PC-3 (cell line): ENCODE results near the gene TIMP4. TPM values are rescaled to one million over a fixed set of nuclear protein-coding genes. Genes with fewer than 3 reads are reported as not detected.

ENCODE experiments used
- ATAC-seq: fragments of 200-7000 bp; cut with Tn5 transposase; 2 replicates; pipeline ENCODE4 v1.9.1; 2020; ENCODE audit warnings: mild to moderate bottlenecking, moderate library complexity
- BruUV-seq: library from RNA; stranded (reverse); fragments of 400-500 nt; replicated peaks from 2 replicates; lab custom pipeline; 2021; lab: Mats Ljungman, UMichigan
- CTCF ChIA-PET: fragments of 300-600 bp; sonication (Branson Sonifier 250); formaldehyde crosslinking; loops from one replicate; lab custom pipeline; 2022; ENCODE audit warnings: antibody characterized with exemption; lab: Charles Lee
- POLR2A ChIA-PET: fragments of 300-600 bp; sonication (Branson Sonifier 250); formaldehyde crosslinking; loops from one replicate; lab custom pipeline; 2022; ENCODE audit warnings: antibody characterized with exemption; ENCODE audit not compliant: unreplicated experiment; lab: Charles Lee
- DNase-seq: peaks from one replicate; pipeline ENCODE4 v3.0.0-alpha.2; 2015
- H2AFZ ChIP-seq: fragments of 300-600 bp; sonication (generic); 2 replicates; pipeline ENCODE4 v1.6.0; 2016; ENCODE audit warnings: antibody characterized with exemption, low read length
- H3F3A ChIP-seq: fragments of 300-600 bp; sonication (generic); one replicate; pipeline ENCODE4 v1.6.0; 2017; ENCODE audit warnings: antibody characterized with exemption, low read length, control low read depth, mild to moderate bottlenecking; ENCODE audit not compliant: unreplicated experiment
- H3K27ac ChIP-seq: fragments of 300-600 bp; sonication (generic); 2 replicates; pipeline ENCODE4 v1.5.1; 2016; ENCODE audit warnings: mild to moderate bottlenecking, low read length
- H3K27me3 ChIP-seq: fragments of 300-600 bp; sonication (generic); 2 replicates; pipeline ENCODE4 v1.6.1; 2016; ENCODE audit warnings: low read length, mixed read lengths
- H3K36me3 ChIP-seq: fragments of 300-600 bp; sonication (generic); 2 replicates; pipeline ENCODE4 v1.6.1; 2016; ENCODE audit warnings: low read depth, mixed run types, low read length, mixed read lengths
- H3K4me1 ChIP-seq: fragments of 300-600 bp; sonication (generic); 2 replicates; pipeline ENCODE4 v1.5.1; 2016; ENCODE audit warnings: low read length; ENCODE audit not compliant: insufficient read depth
- H3K4me2 ChIP-seq: fragments of 300-600 bp; sonication (generic); 2 replicates; pipeline ENCODE4 v1.6.0; 2016; ENCODE audit warnings: low read length
- H3K4me3 ChIP-seq: fragments of 300-600 bp; sonication (generic); 2 replicates; pipeline ENCODE4 v1.5.1; 2016; ENCODE audit warnings: mild to moderate bottlenecking, low read length, mixed read lengths
- H3K79me2 ChIP-seq: fragments of 300-600 bp; sonication (generic); 2 replicates; pipeline ENCODE4 v1.6.1; 2017; ENCODE audit warnings: low read length, mixed read lengths
- H3K9ac ChIP-seq: fragments of 300-600 bp; sonication (generic); 2 replicates; pipeline ENCODE4 v1.6.0; 2016; ENCODE audit warnings: mild to moderate bottlenecking, low read length
- H3K9me2 ChIP-seq: fragments of 300-600 bp; sonication (generic); replicated peaks from 2 replicates; pipeline ENCODE4 v1.6.1; 2016; ENCODE audit warnings: mixed run types, low read length, mixed read lengths
- H3K9me3 ChIP-seq: fragments of 300-600 bp; sonication (generic); 2 replicates; pipeline ENCODE4 v1.6.1; 2016; ENCODE audit warnings: low read length, mixed read lengths
- H4K20me1 ChIP-seq: fragments of 300-600 bp; sonication (generic); 2 replicates; pipeline ENCODE4 v1.6.1; 2016; ENCODE audit warnings: low read length, mixed read lengths
- CTCF ChIP-seq: fragments of 300-600 bp; sonication (generic); conservative IDR thresholded peaks from 2 replicates; pipeline ENCODE4 v1.5.1; 2017; ENCODE audit warnings: antibody characterized with exemption, low read depth, mild to moderate bottlenecking, low read length
- EZH2 ChIP-seq: fragments of 300-600 bp; sonication (generic); IDR thresholded peaks from one replicate; pipeline ENCODE4 v1.6.1; 2017; ENCODE audit warnings: antibody characterized with exemption, mild to moderate bottlenecking, low read length; ENCODE audit not compliant: unreplicated experiment
- EZH2phosphoT487 ChIP-seq: fragments of 300-600 bp; sonication (generic); IDR thresholded peaks from 2 replicates; pipeline ENCODE4 v1.6.1; 2018; ENCODE audit warnings: mild to moderate bottlenecking, antibody characterized with exemption, low read length, borderline replicate concordance
- intact Hi-C: fragments of 100-400 bp; cut with micrococcal nuclease; formaldehyde crosslinking; loops from 2 replicates; pipeline ENCODE4 v1.9.0; 2023
- total RNA-seq: library from RNA; depleted of rRNA; stranded (reverse); fragments of >200 nt; gene quantifications from 2 replicates; pipeline ENCODE4 v1.2.3, GENCODE V29; 2014

Gene TIMP4
- total RNA-seq, 1 experiment from 2014 or later, result 7.3 TPM

- no peaks in the 10 kb centered on the region; the same call in 1 of the 2 replicates for H3K9me2 ChIP-seq
- ChIA-PET POLR2A (no interaction called here), CTCF (no interaction called here)
- no peak overlapping the region for H3K4me3 ChIP-seq
- H3K79me2 ChIP-seq, result no peaks in the 10 kb centered on the region
- H3K4me2 ChIP-seq, result no peak overlapping the region
- H3K27me3 ChIP-seq, result no peaks in the 10 kb centered on the region
- H3K9ac ChIP-seq, result no peak overlapping the region
- H3F3A ChIP-seq, result no peaks in the 10 kb centered on the region
- BruUV-seq, result no TSS peak
- intact Hi-C loops, result no loop called here
- no peaks in the 10 kb centered on the region for H3K9me3 ChIP-seq
- H3K36me3 ChIP-seq, result no peaks in the 10 kb centered on the region
- no peak for DNase-seq
- H3K4me1 ChIP-seq, result peaks cover 39% of the 10 kb centered on the region
- no peaks in the 10 kb centered on the region for H4K20me1 ChIP-seq
- H3K27ac ChIP-seq, result no peak overlapping the region
- no peak for ATAC-seq
- no peak for TF ChIP-seq EZH2phosphoT487
- no peak for TF ChIP-seq CTCF
- no peak for TF ChIP-seq EZH2
- no peak overlapping the region for H2AFZ ChIP-seq
Observed at GRCh38 chr3:12182687-12183441, 24.2 kb upstream of the TIMP4 start.

- H3K9me3 ChIP-seq, result no peaks in the 10 kb centered on the region
- H3K4me2 ChIP-seq, result no peak overlapping the region
- H3K27ac ChIP-seq, result no peak overlapping the region
- no peaks in the 10 kb centered on the region for H3F3A ChIP-seq
- H3K9ac ChIP-seq, result no peak overlapping the region
- no peak overlapping the region for H2AFZ ChIP-seq
- no peak for TF ChIP-seq CTCF
- TF ChIP-seq EZH2, result no peak
- TF ChIP-seq EZH2phosphoT487, result no peak
- H3K36me3 ChIP-seq, result no peaks in the 10 kb centered on the region
- H3K27me3 ChIP-seq, result no peaks in the 10 kb centered on the region
- H3K79me2 ChIP-seq, result no peaks in the 10 kb centered on the region
- peaks cover 36% of the 10 kb centered on the region for H3K4me1 ChIP-seq
- no TSS peak for BruUV-seq
- CTCF ChIA-PET, result no interaction called here
- ATAC-seq (no peak), DNase-seq (no peak)
- no peak overlapping the region for H3K4me3 ChIP-seq
- no peaks in the 10 kb centered on the region for H4K20me1 ChIP-seq
- POLR2A ChIA-PET, result interaction anchor here (0.6 kb wide), 1 partner anchor 81 kb away, joined by 3 read pairs; no protein-coding TSS in a partner anchor
- H3K9me2 ChIP-seq, result no peaks in the 10 kb centered on the region; the same call in 1 of the 2 replicates
- intact Hi-C loops, result no loop called here
Observed at GRCh38 chr3:12181806-12182205, 23.1 kb upstream of the TIMP4 start.

GRCh38 chr3:12181301-12181700 lies 22.6 kb upstream of the TIMP4 start:
- CTCF ChIA-PET, result no interaction called here

More at GRCh38 chr3:12181301-12181700, 22.6 kb upstream of the TIMP4 start:
- POLR2A ChIA-PET, result interaction anchor here (0.6 kb wide), 1 partner anchor 81 kb away, joined by 3 read pairs; no protein-coding TSS in a partner anchor
- H3K4me2 ChIP-seq, result no peak overlapping the region
- H3K9me3 ChIP-seq, result no peaks in the 10 kb centered on the region
- no peaks in the 10 kb centered on the region for H3K79me2 ChIP-seq
- H4K20me1 ChIP-seq, result no peaks in the 10 kb centered on the region
- no peak overlapping the region for H3K4me3 ChIP-seq
- no TSS peak for BruUV-seq
- no peak overlapping the region for H3K9ac ChIP-seq
- intact Hi-C loops, result no loop called here
- H2AFZ ChIP-seq, result no peak overlapping the region
- H3K4me1 ChIP-seq, result peaks cover 34% of the 10 kb centered on the region
- no peaks in the 10 kb centered on the region for H3K27me3 ChIP-seq
- no peak overlapping the region for H3K27ac ChIP-seq
- DNase-seq (no peak), ATAC-seq (no peak)
- TF ChIP-seq EZH2phosphoT487 (no peak), CTCF (no peak), EZH2 (no peak)
- no peaks in the 10 kb centered on the region; the same call in 1 of the 2 replicates for H3K9me2 ChIP-seq
- H3F3A ChIP-seq, result no peaks in the 10 kb centered on the region
- H3K36me3 ChIP-seq, result no peaks in the 10 kb centered on the region
